Body of pancreas (tissue), 4 donors: ENCODE results near the gene RILPL2. TPM values are rescaled to one million over a fixed set of nuclear protein-coding genes. Genes with fewer than 3 reads are reported as not detected.

Source experiments
- ATAC-seq: fragments of 150-250 bp; one replicate; pipeline ENCODE4 v1.9.1; 2016
- DNase-seq, 4 donors: peaks; one replicate each; pipeline ENCODE4 v3.0.0-alpha.2; 2019
- H3K27ac ChIP-seq, 4 donors: fragments of 200-600 bp; sonication (generic); 1 replicate in 3 of 4; 2 replicates in 1 of 4; pipeline versions ENCODE4 v1.5.1 to v1.6.1; 2016 to 2019; ENCODE audit warnings: mild to moderate bottlenecking in 1 of 4, mixed read lengths in 1 of 4, moderate library complexity in 1 of 4
- H3K27me3 ChIP-seq, 2 donors: fragments of 200-600 bp; sonication (generic); one replicate each; pipeline ENCODE4 v1.6.0; 2016; ENCODE audit warnings: mild to moderate bottlenecking in 1 of 2
- H3K36me3 ChIP-seq, 2 donors: fragments of 200-600 bp; sonication (generic); replicated peaks in 1 of 2; 2 replicates each; pipeline ENCODE4 v1.5.1; 2016; ENCODE audit warnings: low read depth in 2 of 2; ENCODE audit not compliant: insufficient read depth in 1 of 2
- H3K4me1 ChIP-seq: fragments of 200-600 bp; sonication (generic); one replicate; pipeline ENCODE4 v1.6.0; 2016
- H3K4me3 ChIP-seq, 2 donors: fragments of 200-600 bp; sonication (generic); 1 replicate in 1 of 2; 2 replicates in 1 of 2; pipeline ENCODE4 v1.5.1; 2016 to 2019
- H3K9me3 ChIP-seq, 3 donors: fragments of 200-600 bp; sonication (generic); 1 replicate in 2 of 3; 2 replicates in 1 of 3; pipeline ENCODE4 v1.5.1; 2016
- CTCF ChIP-seq, 7 experiments: fragments of 450-650 bp in 4 of 7; fragments of 200-600 bp in 3 of 7; sonication (generic) in 3 of 7; IDR thresholded peaks; one replicate each; pipeline ENCODE4 v1.5.1; 2016 to 2019; ENCODE audit warnings: antibody characterized with exemption in 7 of 7
- POLR2A ChIP-seq, 3 donors: fragments of 450-650 bp; IDR thresholded peaks; one replicate each; pipeline ENCODE4 v1.6.1; 2016; ENCODE audit warnings: antibody characterized with exemption in 3 of 3, mild to moderate bottlenecking in 2 of 3
- WGBS, 2 donors: methylation state at CpG; one replicate each; pipeline ENCODE4 v1.1.5; 2017; 5-methylcytosine and 5-hydroxymethylcytosine counted together
- intact Hi-C: fragments of 100-400 bp; cut with DNase I; formaldehyde crosslinking; loops from one replicate; pipeline ENCODE4 v1.15.1; 2023
- total RNA-seq, 2 donors: library from RNA; depleted of rRNA; stranded (reverse); fragments of >200 nt; gene quantifications; one replicate each; pipeline ENCODE4 v1.1.0, GENCODE V29; 2016

RILPL2 gene
- total RNA-seq, 2 donors from 2014 or later, result 2.6 TPM

- H3K27ac ChIP-seq, result no peak overlapping the region
- ATAC-seq, result no peak
- intact Hi-C loops, result no loop called here
- no peak overlapping the region for H3K4me3 ChIP-seq
- WGBS, 2 donors, result 77 to 82% methylated on average over 4 of the region's 4 CpGs
- no peaks in the 10 kb centered on the region for H3K9me3 ChIP-seq
- TF ChIP-seq CTCF (IDR thresholded peaks at IDR 0.05) (no peak), POLR2A (IDR thresholded peaks at IDR 0.05) (no peak)
- peaks cover 0 to 8% of the 10 kb centered on the region in 2 donors for H3K36me3 ChIP-seq
- DNase-seq, result no peak
- peaks cover 46% of the 10 kb centered on the region for H3K4me1 ChIP-seq
- H3K27me3 ChIP-seq, result no peaks in the 10 kb centered on the region
Observed at GRCh38 chr12:123393747-123394146, 42.7 kb downstream of the RILPL2 start.

- ATAC-seq (no peak), DNase-seq (no peak)
- intact Hi-C loops, result no loop called here
- TF ChIP-seq CTCF (IDR thresholded peaks at IDR 0.05) (no peak), POLR2A (IDR thresholded peaks at IDR 0.05) (no peak)
- H3K4me3 ChIP-seq, result no peak overlapping the region
- WGBS, 2 donors, result 71 to 74% methylated on average over 8 of the region's 8 CpGs
- no peaks in the 10 kb centered on the region for H3K9me3 ChIP-seq
- H3K36me3 ChIP-seq, result peaks cover 0 to 8% of the 10 kb centered on the region in 2 donors
- H3K4me1 ChIP-seq, result peaks cover 42% of the 10 kb centered on the region
- no peaks in the 10 kb centered on the region for H3K27me3 ChIP-seq
- H3K27ac ChIP-seq, result no peak overlapping the region
Observed at GRCh38 chr12:123391546-123392343, 44.7 kb downstream of the RILPL2 start.

GRCh38 chr12:123390498-123391426 is 45.7 kb downstream of the RILPL2 start:
- H3K27ac ChIP-seq, result peak overlapping the region in 3 of 4 donors; percentile 62 to 81 (median 79)
- WGBS, 2 donors, result 69 to 84% methylated on average over 23 of the region's 23 CpGs
- intact Hi-C loops, result no loop called here
- TF ChIP-seq CTCF (IDR thresholded peaks at IDR 0.05) (no peak), POLR2A (IDR thresholded peaks at IDR 0.05) (peak in 1 of 3 donors; percentile 13)
- H3K4me1 ChIP-seq, result peaks cover 32% of the 10 kb centered on the region
- no peak overlapping the region for H3K4me3 ChIP-seq
- H3K36me3 ChIP-seq, result peaks cover 0 to 6% of the 10 kb centered on the region in 2 donors
- ATAC-seq (no peak), DNase-seq (no peak)
- H3K27me3 ChIP-seq, result no peaks in the 10 kb centered on the region
- H3K9me3 ChIP-seq, result no peaks in the 10 kb centered on the region

- 4 to 5% methylated on average over 4 to 32 of the region's 66 CpGs for WGBS, 2 donors
Observed at GRCh38 chr12:123389560-123390351, 46.7 kb downstream of the RILPL2 start.

More at GRCh38 chr12:123389560-123390351, 46.7 kb downstream of the RILPL2 start:
- TF ChIP-seq CTCF (IDR thresholded peaks at IDR 0.05) (no peak), POLR2A (IDR thresholded peaks at IDR 0.05) (peak in 2 of 3 donors; percentile 43 to 51)
- ATAC-seq, result peak; percentile 41
- peak; percentile 50 to 67 (median 61) for DNase-seq
- intact Hi-C loops, result no loop called here
- H3K27ac ChIP-seq, result peak overlapping the region; percentile 62 to 81 (median 75)
- no peaks in the 10 kb centered on the region for H3K27me3 ChIP-seq
- H3K4me3 ChIP-seq, result peak overlapping the region; percentile 11 to 37
- H3K9me3 ChIP-seq, result no peaks in the 10 kb centered on the region
- H3K4me1 ChIP-seq, result peaks cover 35% of the 10 kb centered on the region
- peaks cover 0 to 6% of the 10 kb centered on the region in 2 donors for H3K36me3 ChIP-seq
